ENCODE data around the gene MAZ. TPM values are rescaled to one million over a fixed set of nuclear protein-coding genes. Genes with fewer than 3 reads are reported as not detected.
"Not testable (repeated sequence)": the region's sequence is repeated elsewhere in the genome, so short reads cannot be mapped to it uniquely, and the experiment has no call there.

MAZ gene
- total RNA-seq, 1 experiment from 2014 or later: 254 TPM

DNA sequence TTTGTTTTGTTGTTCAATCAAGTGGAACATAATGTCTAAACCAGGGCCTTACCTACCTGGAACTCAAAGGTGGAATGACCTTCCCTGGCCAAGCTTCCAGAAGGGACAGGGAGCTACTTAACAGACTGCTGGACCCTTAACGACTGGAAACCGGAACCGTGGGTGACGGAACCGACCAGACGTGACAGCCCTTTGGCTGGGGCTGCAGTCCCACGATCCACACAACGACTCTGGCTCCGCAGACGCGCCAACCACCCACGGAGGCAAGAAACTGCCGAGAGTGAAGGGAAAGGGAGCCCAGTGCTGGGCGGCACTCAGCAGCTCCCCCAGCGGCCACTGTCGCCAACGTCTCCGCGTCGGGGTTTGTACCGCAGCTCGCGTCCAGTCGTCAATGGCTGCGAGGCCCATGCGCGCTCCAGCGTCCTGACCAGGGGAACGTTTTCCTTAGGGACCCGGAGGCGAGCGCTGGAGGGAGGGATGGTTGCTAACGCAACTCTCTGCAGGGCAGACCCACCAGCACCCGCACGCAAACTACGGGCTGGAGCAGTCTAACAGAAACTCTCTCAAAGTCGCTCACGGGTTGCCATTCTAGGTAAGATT, 21.3 kb upstream of the MAZ start:
- DNase-seq (ENCODE audit: low spot score): no peak

DNA sequence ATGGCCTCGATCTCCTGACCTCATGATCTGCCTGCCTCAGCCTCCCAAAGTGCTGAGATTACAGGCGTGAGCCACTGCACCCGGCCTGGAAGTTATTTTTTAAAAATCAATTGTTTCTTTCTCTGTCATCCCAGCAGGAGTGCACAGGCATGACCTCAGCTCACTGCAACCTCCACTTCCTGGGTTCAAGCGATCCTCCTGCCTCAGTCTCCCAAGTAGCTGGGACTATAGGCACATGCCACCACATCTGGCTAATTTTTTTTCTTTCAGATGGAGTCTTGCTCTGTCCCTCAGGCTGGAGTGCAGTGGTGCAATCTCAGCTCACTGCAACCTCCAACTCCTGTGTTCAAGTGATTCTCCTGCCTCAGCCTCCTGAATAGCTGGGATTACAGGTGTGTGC, 19.2 kb upstream of the MAZ start:
- DNase-seq (ENCODE audit: low spot score): not testable (repeated sequence)

DNA sequence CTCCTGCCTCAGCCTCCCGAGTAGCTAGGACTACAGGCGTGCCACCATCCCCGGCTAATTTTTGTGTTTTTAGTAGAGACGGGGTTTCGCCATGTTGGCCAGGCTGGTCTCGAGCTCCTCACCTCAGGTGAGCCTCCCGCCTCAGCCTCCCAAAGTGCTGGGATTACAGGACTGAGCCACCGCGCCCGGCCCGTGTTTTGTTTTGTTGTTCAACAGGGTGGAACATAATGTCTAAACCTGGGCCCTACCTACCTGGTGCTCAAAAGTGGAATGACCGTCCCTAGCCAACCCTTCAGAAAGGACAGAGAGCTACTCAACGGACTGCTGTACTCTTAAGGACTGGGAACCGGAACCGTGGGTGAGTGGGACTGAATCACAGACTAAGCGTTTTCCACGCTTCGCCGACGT, 16.6 kb upstream of the MAZ start:
- DNase-seq (ENCODE audit: low spot score): no peak

GRCh38 chr16:29790183-29790948, 16.0 kb upstream of the MAZ start, which contains the start of gene KIF22:
Gene KIF22, plus strand, starts transcription at chr16:29790751. Its CDS starts 9 bp downstream, at chr16:29790760.
- DNase-seq (ENCODE audit: low spot score): peak; percentile 96

- DNase-seq (ENCODE audit: low spot score): no peak
These were observed 15.1 kb upstream of the MAZ start for GRCh38 chr16:29790949-29791844.

GRCh38 chr16:29791845-29792807, 14.2 kb upstream of the MAZ start:
- DNase-seq (ENCODE audit: low spot score): no peak

GRCh38 chr16:29793153-29793552, 13.2 kb upstream of the MAZ start:
- not testable (repeated sequence) for DNase-seq (ENCODE audit: low spot score)

GRCh38 chr16:29794231-29794710, 12.1 kb upstream of the MAZ start:
- DNase-seq (ENCODE audit: low spot score): no peak

DNA sequence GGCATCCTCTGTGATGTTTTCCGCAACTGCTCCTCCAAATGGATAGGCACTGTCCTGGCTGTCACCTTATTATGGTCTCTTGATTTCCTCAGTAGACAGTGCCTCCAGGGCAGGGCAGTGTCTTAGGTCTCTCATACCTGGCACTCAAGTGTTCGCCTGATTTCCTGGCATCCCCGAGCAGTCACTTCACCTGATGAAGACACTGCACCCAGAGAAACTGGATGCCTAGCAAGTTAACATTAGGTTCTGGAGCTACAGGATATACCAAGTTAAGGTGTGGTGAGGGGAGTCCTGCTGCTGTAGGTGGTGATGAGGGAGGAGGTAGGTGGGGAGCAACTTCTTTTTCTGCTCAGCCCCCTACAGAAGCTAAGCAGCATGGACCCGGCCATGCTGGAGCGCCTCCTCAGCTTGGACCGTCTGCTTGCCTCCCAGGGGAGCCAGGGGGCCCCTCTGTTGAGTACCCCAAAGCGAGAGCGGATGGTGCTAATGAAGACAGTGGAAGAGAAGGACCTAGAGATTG, 3.9 kb upstream of the MAZ start:
- DNase-seq (ENCODE audit: low spot score): no peak

DNA sequence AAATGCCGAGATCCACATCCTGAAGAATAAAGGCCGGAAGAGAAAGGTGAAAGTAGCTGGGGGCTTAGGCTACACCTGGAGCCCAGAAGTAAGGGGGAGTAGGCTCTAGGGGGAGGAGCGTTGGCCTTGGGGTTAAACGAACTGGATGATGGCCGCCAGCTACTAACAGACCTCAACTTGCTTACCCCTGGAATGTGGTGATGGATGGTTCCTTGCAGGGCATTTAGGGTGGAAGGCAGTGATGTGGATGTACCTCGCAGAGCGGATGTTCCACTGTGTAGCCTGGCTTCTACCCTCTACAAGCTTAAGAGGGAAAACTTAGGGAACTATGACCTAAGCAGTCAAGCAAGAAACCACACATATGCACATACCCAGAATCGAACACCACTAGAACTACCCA, 2.3 kb upstream of the MAZ start:
- no peak for DNase-seq (ENCODE audit: low spot score)

DNA sequence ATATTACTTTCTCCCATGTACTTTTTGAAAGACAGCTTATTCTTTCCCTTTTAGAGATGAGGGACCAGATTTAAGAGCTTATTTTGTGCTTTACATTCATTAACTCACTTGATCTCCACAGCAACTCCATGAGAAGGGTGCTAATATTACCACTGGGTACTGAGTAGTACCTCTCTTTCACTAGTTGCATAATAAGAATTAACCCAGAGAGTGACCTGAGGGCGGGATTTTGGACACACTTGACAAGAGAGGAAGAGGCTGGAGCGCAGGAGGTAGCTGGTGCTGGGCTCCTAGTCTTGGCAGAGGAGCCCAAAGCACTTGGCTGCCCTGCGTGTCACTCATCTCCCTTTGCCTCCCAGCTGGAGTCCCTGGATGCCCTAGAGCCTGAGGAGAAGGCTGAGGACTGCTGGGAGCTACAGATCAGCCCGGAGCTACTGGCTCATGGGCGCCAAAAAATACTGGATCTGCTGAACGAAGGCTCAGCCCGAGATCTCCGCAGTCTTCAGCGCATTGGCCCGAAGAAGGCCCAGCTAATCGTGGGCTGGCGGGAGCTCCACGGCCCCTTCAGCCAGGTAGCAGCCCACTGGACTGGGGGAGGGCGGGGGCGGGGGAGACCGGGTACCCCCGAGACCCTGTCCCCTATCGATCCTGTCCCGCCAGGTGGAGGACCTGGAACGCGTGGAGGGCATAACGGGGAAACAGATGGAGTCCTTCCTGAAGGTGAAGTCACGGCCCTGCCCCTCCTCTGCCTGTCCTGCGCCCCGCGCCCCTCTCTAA, 1.7 kb upstream of the MAZ start:
- DNase-seq (ENCODE audit: low spot score): no peak

DNA sequence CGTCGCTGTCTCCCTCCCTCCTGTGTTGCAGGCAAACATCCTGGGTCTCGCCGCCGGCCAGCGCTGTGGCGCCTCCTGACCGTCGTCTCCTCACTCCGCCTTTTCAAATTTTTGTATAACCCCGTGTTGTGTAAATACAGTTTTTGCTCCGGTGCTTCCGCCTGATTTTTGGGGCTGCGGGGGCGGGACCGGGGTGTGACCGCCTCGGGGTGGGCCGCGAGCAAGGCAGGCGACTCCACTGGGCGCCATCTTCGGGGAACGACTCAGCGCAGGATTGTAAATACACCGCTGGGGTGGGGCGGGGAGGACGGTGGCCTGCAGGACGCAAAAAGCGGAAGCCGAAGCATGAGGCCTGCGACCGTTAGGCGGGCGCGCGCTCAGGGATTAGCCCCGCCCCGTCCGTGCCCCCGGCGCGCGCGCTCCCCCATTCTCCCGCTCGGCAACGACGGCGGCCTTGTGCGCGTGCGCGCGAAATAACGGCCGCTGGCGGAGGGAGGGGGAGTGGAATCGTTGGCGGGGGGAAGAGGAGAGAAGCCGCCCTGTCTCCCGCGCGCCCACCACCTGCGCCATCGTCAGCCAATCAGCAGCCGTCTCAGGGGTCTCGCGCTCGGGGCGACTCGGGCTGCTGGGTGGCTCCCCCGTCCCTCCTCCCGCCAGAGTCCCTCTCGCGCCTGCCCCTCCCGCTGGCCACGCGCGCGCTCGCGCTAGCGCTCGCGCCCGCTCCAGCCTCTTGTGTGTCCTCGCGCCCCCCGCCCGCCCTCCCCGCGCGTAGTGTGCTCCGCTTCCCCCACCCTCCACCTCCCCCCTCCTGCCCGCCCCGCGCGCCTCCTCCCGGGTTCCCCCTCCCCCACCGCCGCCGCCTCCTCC, 864 bp upstream of the MAZ start:
- peak; percentile 93 for DNase-seq (ENCODE audit: low spot score)

DNA sequence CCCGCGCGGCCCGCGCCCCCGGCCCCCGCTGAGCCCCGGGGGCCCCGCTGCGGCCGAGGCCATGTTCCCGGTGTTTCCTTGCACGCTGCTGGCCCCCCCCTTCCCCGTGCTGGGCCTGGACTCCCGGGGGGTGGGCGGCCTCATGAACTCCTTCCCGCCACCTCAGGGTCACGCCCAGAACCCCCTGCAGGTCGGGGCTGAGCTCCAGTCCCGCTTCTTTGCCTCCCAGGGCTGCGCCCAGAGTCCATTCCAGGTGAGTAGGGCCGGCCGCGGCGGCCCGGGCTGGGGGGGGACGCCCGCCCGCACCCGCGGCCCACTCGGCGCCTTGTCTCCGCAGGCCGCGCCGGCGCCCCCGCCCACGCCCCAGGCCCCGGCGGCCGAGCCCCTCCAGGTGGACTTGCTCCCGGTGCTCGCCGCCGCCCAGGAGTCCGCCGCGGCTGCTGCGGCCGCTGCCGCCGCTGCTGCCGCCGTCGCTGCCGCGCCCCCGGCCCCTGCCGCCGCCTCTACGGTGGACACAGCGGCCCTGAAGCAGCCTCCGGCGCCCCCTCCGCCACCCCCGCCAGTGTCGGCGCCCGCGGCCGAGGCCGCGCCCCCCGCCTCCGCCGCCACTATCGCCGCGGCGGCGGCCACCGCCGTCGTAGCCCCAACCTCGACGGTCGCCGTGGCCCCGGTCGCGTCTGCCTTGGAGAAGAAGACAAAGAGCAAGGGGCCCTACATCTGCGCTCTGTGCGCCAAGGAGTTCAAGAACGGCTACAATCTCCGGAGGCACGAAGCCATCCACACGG, 504 bp downstream of the MAZ start:
- DNase-seq (ENCODE audit: low spot score): no peak

DNA sequence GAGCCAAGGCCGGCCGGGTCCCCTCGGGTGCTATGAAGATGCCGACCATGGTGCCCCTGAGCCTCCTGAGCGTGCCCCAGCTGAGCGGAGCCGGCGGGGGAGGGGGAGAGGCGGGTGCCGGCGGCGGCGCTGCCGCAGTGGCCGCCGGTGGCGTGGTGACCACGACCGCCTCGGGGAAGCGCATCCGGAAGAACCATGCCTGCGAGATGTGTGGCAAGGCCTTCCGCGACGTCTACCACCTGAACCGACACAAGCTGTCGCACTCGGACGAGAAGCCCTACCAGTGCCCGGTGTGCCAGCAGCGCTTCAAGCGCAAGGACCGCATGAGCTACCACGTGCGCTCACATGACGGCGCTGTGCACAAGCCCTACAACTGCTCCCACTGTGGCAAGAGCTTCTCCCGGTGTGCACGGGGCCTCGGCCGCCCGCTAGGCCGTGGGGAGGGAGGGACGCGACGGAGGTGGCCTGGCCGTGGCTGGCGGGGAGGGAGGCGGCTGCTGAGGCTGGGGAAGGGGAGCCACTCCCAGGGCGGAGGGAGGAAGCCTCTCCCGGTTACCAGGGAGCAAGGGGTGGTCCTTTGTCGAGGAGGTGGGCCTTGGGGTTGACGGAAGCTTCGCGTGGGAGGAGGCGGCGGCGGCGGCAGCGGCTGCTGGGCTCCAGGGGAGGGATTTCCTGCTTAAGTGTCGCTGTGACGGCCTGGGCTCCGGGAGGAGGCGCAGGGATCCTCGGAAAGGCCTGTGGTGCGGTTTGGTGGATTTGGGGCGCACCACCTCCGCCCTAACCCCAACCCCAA, 1.3 kb downstream of the MAZ start:
- peak; percentile 86 for DNase-seq (ENCODE audit: low spot score)

DNA sequence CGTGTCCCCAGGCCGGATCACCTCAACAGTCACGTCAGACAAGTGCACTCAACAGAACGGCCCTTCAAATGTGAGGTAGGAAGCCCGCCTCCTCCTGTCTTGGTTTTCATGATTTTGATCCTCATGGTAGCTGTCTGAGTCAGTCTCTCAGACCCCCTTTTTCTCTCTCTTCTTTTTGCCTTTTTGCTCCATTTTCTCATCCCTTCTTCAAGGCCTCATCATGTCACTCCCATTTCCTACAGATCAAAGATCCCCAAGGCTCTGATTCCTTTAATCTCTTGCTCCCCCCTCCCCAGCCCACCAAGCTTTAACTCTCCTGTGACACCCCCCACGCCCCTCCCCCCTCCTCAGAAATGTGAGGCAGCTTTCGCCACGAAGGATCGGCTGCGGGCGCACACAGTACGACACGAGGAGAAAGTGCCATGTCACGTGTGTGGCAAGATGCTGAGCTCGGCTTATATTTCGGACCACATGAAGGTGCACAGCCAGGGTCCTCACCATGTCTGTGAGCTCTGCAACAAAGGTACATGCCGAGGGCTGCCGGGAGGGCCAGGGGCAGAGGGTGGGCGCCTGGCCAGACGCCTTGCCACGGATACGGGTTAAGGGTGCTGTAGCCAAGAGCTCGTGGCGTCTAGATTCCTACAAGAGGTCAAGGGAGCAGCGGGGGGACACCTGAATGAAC, 2.0 kb downstream of the MAZ start:
- no peak for DNase-seq (ENCODE audit: low spot score)

DNA sequence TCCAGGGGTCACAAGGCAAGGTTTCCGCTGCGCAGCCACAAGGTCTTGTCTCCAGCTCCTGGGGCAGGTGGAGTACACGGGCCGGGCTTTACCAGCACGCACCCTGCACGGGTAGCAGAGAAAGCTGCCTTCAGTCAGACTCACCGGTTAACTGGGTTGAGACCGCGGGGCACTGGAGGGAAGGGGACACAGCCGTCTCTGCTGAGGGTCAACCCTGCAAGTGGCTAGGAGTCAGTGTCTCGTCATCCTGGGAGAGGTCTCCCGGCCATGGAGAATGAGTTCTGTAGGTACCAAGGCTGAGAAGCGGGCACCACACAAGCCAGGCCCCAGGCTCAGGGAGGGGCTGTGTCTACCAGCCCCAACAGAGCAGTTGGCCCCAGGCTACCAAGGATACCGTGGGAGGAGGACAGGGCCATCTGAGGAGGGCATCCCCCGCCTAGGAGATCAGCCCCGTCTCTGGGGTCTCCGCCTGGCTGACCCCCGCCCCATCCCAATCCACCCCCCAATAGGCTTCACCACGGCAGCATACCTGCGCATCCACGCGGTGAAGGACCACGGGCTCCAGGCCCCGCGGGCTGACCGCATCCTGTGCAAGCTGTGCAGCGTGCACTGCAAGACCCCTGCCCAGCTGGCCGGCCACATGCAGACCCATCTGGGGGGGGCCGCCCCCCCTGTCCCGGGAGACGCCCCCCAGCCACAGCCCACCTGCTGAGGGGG, 2.9 kb downstream of the MAZ start:
- DNase-seq (ENCODE audit: low spot score): no peak
